Dedifferentiated amniotic fluid mesenchymal stem cell (primary cell): ENCODE measurements around the gene SOX10.
"Not testable (repeated sequence)": the region's sequence is repeated elsewhere in the genome, so short reads cannot be mapped to it uniquely, and the experiment has no call there.

Experiments used
- DNase-seq: peaks from one replicate; pipeline ENCODE4 v3.0.0-alpha.2; 2016; ENCODE audit errors: extremely low spot score

Gene SOX10

GRCh38 chr22:37961062-37961461, 23.3 kb downstream of the SOX10 start:
- no peak for DNase-seq

GRCh38 chr22:37959231-37959825, 25.0 kb downstream of the SOX10 start:
- DNase-seq: no peak

GRCh38 chr22:37957232-37957631, 27.1 kb downstream of the SOX10 start:
- DNase-seq: no peak

GRCh38 chr22:37955825-37956397, 28.4 kb downstream of the SOX10 start:
- not testable (repeated sequence) for DNase-seq

GRCh38 chr22:37954686-37955085, 29.7 kb downstream of the SOX10 start:
- no peak for DNase-seq

GRCh38 chr22:37953437-37954179, 30.7 kb downstream of the SOX10 start, which contains the start of the genes C22orf23 and POLR2F:
TSS of gene C22orf23 (minus strand) at chr22:37953601. CDS start at chr22:37953149, 452 bp downstream.
TSS of gene POLR2F (plus strand) at chr22:37953699. CDS start at chr22:37953788, 89 bp downstream.
- DNase-seq: peak; percentile 96

GRCh38 chr22:37953062-37953436, 31.3 kb downstream of the SOX10 start:
- DNase-seq: no peak

GRCh38 chr22:37952629-37953028, 31.7 kb downstream of the SOX10 start:
- DNase-seq: not testable (repeated sequence)

- no peak for DNase-seq
These were observed 33.0 kb downstream of the SOX10 start for GRCh38 chr22:37951305-37951704.

GRCh38 chr22:37947142-37947795, 37.1 kb downstream of the SOX10 start:
- not testable (repeated sequence) for DNase-seq

- DNase-seq: not testable (repeated sequence)
These were observed 39.9 kb downstream of the SOX10 start for GRCh38 chr22:37944423-37944822.

GRCh38 chr22:37943825-37944198, 40.5 kb downstream of the SOX10 start:
- DNase-seq: no peak

GRCh38 chr22:37943136-37943824, 41.1 kb downstream of the SOX10 start:
- no peak for DNase-seq

- no peak for DNase-seq
These were observed 42.2 kb downstream of the SOX10 start for GRCh38 chr22:37942133-37942532.

- DNase-seq: no peak
These were observed 43.5 kb downstream of the SOX10 start for GRCh38 chr22:37940698-37941376.

GRCh38 chr22:37933711-37934376, 50.5 kb downstream of the SOX10 start:
- peak; percentile 78 for DNase-seq

- no peak for DNase-seq
These were observed 51.4 kb downstream of the SOX10 start for GRCh38 chr22:37932821-37933578.

- no peak for DNase-seq
These were observed 52.0 kb downstream of the SOX10 start for GRCh38 chr22:37932401-37932800.

GRCh38 chr22:37931893-37932389, 52.4 kb downstream of the SOX10 start:
- no peak for DNase-seq

- DNase-seq: no peak
These were observed 53.4 kb downstream of the SOX10 start for GRCh38 chr22:37930952-37931440.
